GM18499 (cell line): Measurements from ENCODE around the gene TFAP2D.

Source experiments
- ATAC-seq: cut with Tn5 transposase; IDR thresholded peaks from one replicate; pipeline ENCODE4 v1.9.1; 2021; ENCODE audit warnings: moderate number of reproducible peaks; ENCODE audit not compliant: insufficient read depth, unreplicated experiment

TFAP2D gene

GRCh38 chr6:50713226-50713625 lies at the start of gene TFAP2D:
Gene TFAP2D (plus strand): TSS chr6:50713526. CDS start chr6:50714056, 530 bp downstream.
- ATAC-seq, result no peak

- no peak for ATAC-seq
Observed at GRCh38 chr6:50663806-50664205, 49.5 kb upstream of the TFAP2D start.

- ATAC-seq, result no peak
Observed at GRCh38 chr6:50666089-50666488, 47.2 kb upstream of the TFAP2D start.

- no peak for ATAC-seq
Observed at GRCh38 chr6:50681213-50681824, 32.0 kb upstream of the TFAP2D start.

- no peak for ATAC-seq
Observed at GRCh38 chr6:50689210-50689609, 24.1 kb upstream of the TFAP2D start.

- ATAC-seq, result no peak
Observed at GRCh38 chr6:50691814-50692495, 21.4 kb upstream of the TFAP2D start.

- no peak for ATAC-seq
Observed at GRCh38 chr6:50698546-50698945, 14.8 kb upstream of the TFAP2D start.

- ATAC-seq, result no peak
Observed at GRCh38 chr6:50699051-50699775, 14.1 kb upstream of the TFAP2D start.

- ATAC-seq, result no peak
Observed at GRCh38 chr6:50706575-50706974, 6.8 kb upstream of the TFAP2D start.

GRCh38 chr6:50707191-50707590 lies 6.1 kb upstream of the TFAP2D start:
- no peak for ATAC-seq

- ATAC-seq, result no peak
Observed at GRCh38 chr6:50707652-50708300, 5.5 kb upstream of the TFAP2D start.

- ATAC-seq, result no peak
Observed at GRCh38 chr6:50708664-50709365, 4.5 kb upstream of the TFAP2D start.

- ATAC-seq, result no peak
Observed at GRCh38 chr6:50709366-50709734, 4.0 kb upstream of the TFAP2D start.

GRCh38 chr6:50711686-50712085 lies 1.6 kb upstream of the TFAP2D start:
- ATAC-seq, result no peak

GRCh38 chr6:50712291-50712690 lies 1.0 kb upstream of the TFAP2D start:
- no peak for ATAC-seq

- no peak for ATAC-seq
Observed at GRCh38 chr6:50713977-50714486, 706 bp downstream of the TFAP2D start.

GRCh38 chr6:50714487-50715379 lies 1.4 kb downstream of the TFAP2D start:
- no peak for ATAC-seq

GRCh38 chr6:50716899-50717509 lies 3.7 kb downstream of the TFAP2D start:
- no peak for ATAC-seq
